CD14-positive monocyte (primary cell): ENCODE results near the gene LRIG1. TPM values are rescaled to one million over a fixed set of nuclear protein-coding genes. Genes with fewer than 3 reads are reported as not detected.

Source experiments
- DNase-seq, 3 donors: peaks; one replicate each; pipeline ENCODE4 v3.0.0-alpha.2; 2011 to 2022
- H2AFZ ChIP-seq: 2 replicates; pipeline ENCODE4 v1.6.0; 2012; ENCODE audit warnings: mild to moderate bottlenecking, low read depth, low read length, inconsistent platforms; ENCODE audit not compliant: insufficient read depth, poor library complexity, severe bottlenecking
- H3K27ac ChIP-seq, 2 donors: 1 replicate in 1 of 2; 2 replicates in 1 of 2; pipeline ENCODE4 v1.5.1; 2012 to 2013; ENCODE audit warnings: low read length in 2 of 2, control low read depth in 1 of 2, inconsistent platforms in 1 of 2, low read depth in 1 of 2, mild to moderate bottlenecking in 1 of 2
- H3K27me3 ChIP-seq, 2 donors: one replicate each; pipeline versions ENCODE4 v1.6.0 to v1.6.1; 2011 to 2013; ENCODE audit warnings: low read length in 2 of 2; ENCODE audit not compliant: control insufficient read depth in 2 of 2, insufficient read depth in 2 of 2
- H3K36me3 ChIP-seq, 2 donors: replicated peaks in 1 of 2; 1 replicate in 1 of 2; 2 replicates in 1 of 2; pipeline versions ENCODE4 v1.5.1 to v1.6.1; 2012 to 2013; ENCODE audit warnings: low read length in 2 of 2, control low read depth in 1 of 2, inconsistent platforms in 1 of 2, mild to moderate bottlenecking in 1 of 2; ENCODE audit not compliant: insufficient read depth in 2 of 2, control insufficient read depth in 1 of 2
- H3K4me1 ChIP-seq, 2 donors: 1 replicate in 1 of 2; 2 replicates in 1 of 2; pipeline versions ENCODE4 v1.5.1 to v1.6.1; 2012 to 2013; ENCODE audit warnings: low read length in 2 of 2, control low read depth in 1 of 2, inconsistent platforms in 1 of 2, mild to moderate bottlenecking in 1 of 2, moderate library complexity in 1 of 2; ENCODE audit not compliant: insufficient read depth in 2 of 2, control insufficient read depth in 1 of 2
- H3K4me2 ChIP-seq: replicated peaks from 2 replicates; pipeline ENCODE3; 2012; ENCODE audit warnings: low read length, moderate library complexity, mild to moderate bottlenecking; ENCODE audit not compliant: poor library complexity, severe bottlenecking; ENCODE audit errors: extremely low read depth
- H3K4me3 ChIP-seq, 3 experiments: fragments of 200-600 bp in 1 of 3; sonication (generic) in 1 of 3; replicated peaks in 1 of 3; 1 replicate in 2 of 3; 2 replicates in 1 of 3; pipeline ENCODE4 v1.5.1; 2011 to 2013; ENCODE audit warnings: low read length in 3 of 3, mild to moderate bottlenecking in 3 of 3, control low read depth in 2 of 3, low read depth in 2 of 3, inconsistent platforms in 1 of 3, moderate library complexity in 1 of 3
- H3K79me2 ChIP-seq: 2 replicates; pipeline ENCODE4 v1.6.0; 2012; ENCODE audit warnings: mild to moderate bottlenecking, control low read depth, inconsistent platforms, low read length, moderate library complexity; ENCODE audit not compliant: insufficient read depth
- H3K9ac ChIP-seq: 2 replicates; pipeline ENCODE4 v1.6.0; 2017; ENCODE audit warnings: low read length, mild to moderate bottlenecking; ENCODE audit not compliant: insufficient read depth, poor library complexity, severe bottlenecking
- H3K9me3 ChIP-seq, 2 donors: replicated peaks in 1 of 2; 1 replicate in 1 of 2; 2 replicates in 1 of 2; pipeline versions ENCODE4 v1.5.1 to v1.6.1; 2012 to 2013; ENCODE audit warnings: low read length in 2 of 2, control low read depth in 1 of 2; ENCODE audit not compliant: control insufficient read depth in 1 of 2, insufficient read depth in 1 of 2
- H4K20me1 ChIP-seq: 2 replicates; pipeline ENCODE4 v1.6.0; 2012; ENCODE audit warnings: mild to moderate bottlenecking, low read length, control low read depth, moderate library complexity; ENCODE audit not compliant: insufficient read depth
- H3K27ac Mint-ChIP-seq, 7 donors: one replicate each; pipeline ENCODE4 v1.8.0; 2020; ENCODE audit warnings: mild to moderate bottlenecking in 7 of 7, mixed read lengths in 7 of 7, moderate library complexity in 6 of 7, inconsistent platforms in 2 of 7
- H3K27me3 Mint-ChIP-seq, 3 donors: one replicate each; pipeline ENCODE4 v1.8.0; 2021 to 2022; ENCODE audit warnings: low read depth in 3 of 3, mild to moderate bottlenecking in 3 of 3, mixed read lengths in 3 of 3, moderate library complexity in 3 of 3, inconsistent platforms in 1 of 3
- H3K36me3 Mint-ChIP-seq, 2 donors: one replicate each; pipeline ENCODE4 v1.8.0; 2020; ENCODE audit warnings: mixed read lengths in 2 of 2, inconsistent platforms in 1 of 2, mild to moderate bottlenecking in 1 of 2
- H3K4me1 Mint-ChIP-seq: one replicate; pipeline ENCODE4 v1.8.0; 2020; ENCODE audit warnings: mild to moderate bottlenecking, mixed read lengths
- H3K4me3 Mint-ChIP-seq, 2 donors: one replicate each; pipeline ENCODE4 v1.8.0; 2020; ENCODE audit warnings: mild to moderate bottlenecking in 2 of 2, mixed read lengths in 2 of 2, moderate library complexity in 1 of 2
- H3K9me3 Mint-ChIP-seq, 7 donors: one replicate each; pipeline ENCODE4 v1.8.0; 2020 to 2022; ENCODE audit warnings: mixed read lengths in 7 of 7, mild to moderate bottlenecking in 6 of 7, moderate library complexity in 6 of 7, inconsistent platforms in 2 of 7
- CTCF ChIP-seq: fragments of 200-600 bp; IDR thresholded peaks from one replicate; pipeline ENCODE4 v1.8.0; 2022; ENCODE audit warnings: antibody characterized with exemption, mild to moderate bottlenecking
- WGBS: methylation state at CpG from one replicate; pipeline ENCODE4 v1.1.5; 2013; ENCODE audit warnings: missing lambda C conversion rate; ENCODE audit not compliant: insufficient coverage; 5-methylcytosine and 5-hydroxymethylcytosine counted together
- intact Hi-C, 2 donors: fragments of 100-400 bp; cut with micrococcal nuclease; formaldehyde crosslinking; loops; one replicate each; pipeline versions ENCODE4 v1.15.0 to v1.15.1; 2023
- polyA plus RNA-seq, 3 donors: library from polyadenylated mRNA; depleted of rRNA in 1 of 3; unstranded in 2 of 3; stranded (reverse) in 1 of 3; fragments of 300-500 nt in 2 of 3; fragments of >200 nt in 1 of 3; fragmentation: Illumina TruSeq in 2 of 3; gene quantifications; 1 replicate in 2 of 3; 2 replicates in 1 of 3; pipeline ENCODE4 v1.2.3, GENCODE V29; 2012 to 2021

The LRIG1 gene
- polyA plus RNA-seq, 3 donors: 0.82 to 1.9 (median 1.0) TPM

DNA sequence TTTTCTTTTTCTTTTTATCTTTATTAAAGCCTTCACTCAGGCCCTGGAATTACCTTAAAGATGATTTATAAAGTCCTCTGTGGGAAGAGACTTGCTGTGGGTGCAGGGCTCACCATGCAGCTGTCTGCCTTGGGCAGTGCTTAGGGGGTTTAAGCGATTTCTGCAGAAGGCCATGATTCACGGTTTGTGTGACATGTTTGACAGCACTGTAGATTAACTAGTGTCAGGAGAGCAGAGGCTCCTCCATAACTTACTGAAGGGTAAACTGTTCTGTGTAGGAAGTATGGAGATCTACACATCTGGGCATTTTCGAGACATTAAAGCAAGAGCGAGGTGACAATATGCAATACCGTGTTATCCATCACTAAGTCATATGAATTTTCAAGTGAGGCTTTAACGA is 137.7 kb downstream of the LRIG1 start:
- WGBS: 100% methylated on average over 1 of the region's 6 CpGs
- Histone ChIP-seq H4K20me1 (no peaks in the 10 kb centered on the region), H3K79me2 (no peaks in the 10 kb centered on the region), H3K4me2 (no peak overlapping the region), H3K27ac (no peak overlapping the region), H3K36me3 (no peaks in the 10 kb centered on the region), H2AFZ (no peak overlapping the region), H3K9me3 (no peaks in the 10 kb centered on the region), H3K27me3 (no peaks in the 10 kb centered on the region), H3K9ac (no peak overlapping the region), H3K4me1 (no peaks in the 10 kb centered on the region), H3K4me3 (no peak overlapping the region)
- peaks cover 2 to 3% of the 10 kb centered on the region in 2 donors for H3K36me3 Mint-ChIP-seq
- DNase-seq: no peak
- H3K27me3 Mint-ChIP-seq: peaks cover 0 to 2% (median 0%) of the 10 kb centered on the region in 3 donors
- intact Hi-C loops: no loop called here
- no peaks in the 10 kb centered on the region for H3K4me1 Mint-ChIP-seq
- no peak overlapping the region for H3K4me3 Mint-ChIP-seq
- no peak for TF ChIP-seq CTCF
- no peak overlapping the region for H3K27ac Mint-ChIP-seq
- no peaks in the 10 kb centered on the region for H3K9me3 Mint-ChIP-seq

GRCh38 chr3:66362541-66362941 is 138.3 kb downstream of the LRIG1 start:
- no peak overlapping the region for H3K27ac ChIP-seq
- Mint-ChIP-seq H3K9me3 (no peaks in the 10 kb centered on the region), H3K27me3 (peaks cover 0 to 2% (median 0%) of the 10 kb centered on the region in 3 donors), H3K36me3 (peaks cover 2 to 3% of the 10 kb centered on the region in 2 donors), H3K4me1 (no peaks in the 10 kb centered on the region), H3K4me3 (no peak overlapping the region), H3K27ac (no peak overlapping the region)
- no peak overlapping the region for H3K4me2 ChIP-seq
- H3K9me3 ChIP-seq: no peaks in the 10 kb centered on the region
- intact Hi-C loops: no loop called here
- H3K9ac ChIP-seq: no peak overlapping the region
- no peak overlapping the region for H2AFZ ChIP-seq
- DNase-seq: no peak
- no peaks in the 10 kb centered on the region for H3K79me2 ChIP-seq
- H3K36me3 ChIP-seq: no peaks in the 10 kb centered on the region
- no peaks in the 10 kb centered on the region for H4K20me1 ChIP-seq
- H3K4me3 ChIP-seq: no peak overlapping the region
- no CpG with 5 or more reads among the region's 3 CpGs for WGBS
- TF ChIP-seq CTCF: no peak
- H3K27me3 ChIP-seq: no peaks in the 10 kb centered on the region
- H3K4me1 ChIP-seq: no peaks in the 10 kb centered on the region
